ENCODE results near the gene LPIN2.

Gene LPIN2

DNA sequence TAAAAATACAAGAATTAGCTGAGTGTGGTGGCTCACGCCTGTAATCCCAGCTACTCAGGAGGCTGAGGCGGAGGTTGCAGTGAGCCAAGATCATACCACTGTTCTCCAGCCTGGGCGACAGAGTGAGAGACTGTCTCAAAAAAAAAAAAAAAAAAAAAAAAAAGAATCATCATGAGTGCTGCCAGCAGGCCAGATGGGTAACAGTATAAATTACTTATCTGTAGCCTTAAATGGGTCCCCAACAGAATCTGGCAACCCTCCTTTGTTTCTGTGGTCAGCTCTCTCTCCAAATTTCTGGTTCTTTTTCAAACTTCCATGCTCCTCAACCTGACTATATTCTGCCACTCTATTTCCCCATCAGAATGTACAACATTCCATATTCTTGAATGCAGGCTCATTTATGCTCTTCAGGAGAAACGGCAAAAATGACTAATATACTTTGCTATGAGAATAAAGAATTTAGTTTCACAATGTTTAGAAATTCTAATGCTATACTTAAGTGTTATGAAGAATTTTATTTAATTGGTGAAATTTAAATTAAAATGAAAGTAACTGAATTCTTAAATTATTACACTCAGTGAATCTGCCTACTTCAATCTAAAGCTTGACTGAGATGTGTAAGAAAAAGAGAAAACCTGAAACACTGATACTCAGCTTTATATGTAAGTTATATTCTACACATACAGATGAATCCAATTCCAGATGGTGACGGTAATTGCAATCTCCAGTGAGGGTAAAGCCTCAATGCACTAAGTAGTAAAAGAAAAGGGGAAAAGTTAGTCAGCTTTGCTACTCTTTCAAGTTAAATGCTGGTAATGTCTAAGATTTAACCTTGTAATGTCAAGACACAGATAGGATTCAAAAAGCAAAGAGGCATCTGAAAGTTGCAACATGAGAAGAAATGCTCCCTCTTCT, 24.8 kb downstream of the LPIN2 start:
- DNase-seq (ENCODE audit: low read depth in 2 of 2), result peak; percentile 75 to 89
- TF ChIP-seq, protein P1, sequence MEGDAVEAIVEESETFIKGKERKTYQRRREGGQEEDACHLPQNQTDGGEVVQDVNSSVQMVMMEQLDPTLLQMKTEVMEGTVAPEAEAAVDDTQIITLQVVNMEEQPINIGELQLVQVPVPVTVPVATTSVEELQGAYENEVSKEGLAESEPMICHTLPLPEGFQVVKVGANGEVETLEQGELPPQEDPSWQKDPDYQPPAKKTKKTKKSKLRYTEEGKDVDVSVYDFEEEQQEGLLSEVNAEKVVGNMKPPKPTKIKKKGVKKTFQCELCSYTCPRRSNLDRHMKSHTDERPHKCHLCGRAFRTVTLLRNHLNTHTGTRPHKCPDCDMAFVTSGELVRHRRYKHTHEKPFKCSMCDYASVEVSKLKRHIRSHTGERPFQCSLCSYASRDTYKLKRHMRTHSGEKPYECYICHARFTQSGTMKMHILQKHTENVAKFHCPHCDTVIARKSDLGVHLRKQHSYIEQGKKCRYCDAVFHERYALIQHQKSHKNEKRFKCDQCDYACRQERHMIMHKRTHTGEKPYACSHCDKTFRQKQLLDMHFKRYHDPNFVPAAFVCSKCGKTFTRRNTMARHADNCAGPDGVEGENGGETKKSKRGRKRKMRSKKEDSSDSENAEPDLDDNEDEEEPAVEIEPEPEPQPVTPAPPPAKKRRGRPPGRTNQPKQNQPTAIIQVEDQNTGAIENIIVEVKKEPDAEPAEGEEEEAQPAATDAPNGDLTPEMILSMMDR (IDR thresholded peaks at IDR 0.05; ENCODE audit: low read depth, low read length), result no peak
- no peak overlapping the region for H3K4me3 ChIP-seq (replicated peaks in 1 of 2; ENCODE audit: low read depth in 2 of 2, low read length in 2 of 2)

DNA sequence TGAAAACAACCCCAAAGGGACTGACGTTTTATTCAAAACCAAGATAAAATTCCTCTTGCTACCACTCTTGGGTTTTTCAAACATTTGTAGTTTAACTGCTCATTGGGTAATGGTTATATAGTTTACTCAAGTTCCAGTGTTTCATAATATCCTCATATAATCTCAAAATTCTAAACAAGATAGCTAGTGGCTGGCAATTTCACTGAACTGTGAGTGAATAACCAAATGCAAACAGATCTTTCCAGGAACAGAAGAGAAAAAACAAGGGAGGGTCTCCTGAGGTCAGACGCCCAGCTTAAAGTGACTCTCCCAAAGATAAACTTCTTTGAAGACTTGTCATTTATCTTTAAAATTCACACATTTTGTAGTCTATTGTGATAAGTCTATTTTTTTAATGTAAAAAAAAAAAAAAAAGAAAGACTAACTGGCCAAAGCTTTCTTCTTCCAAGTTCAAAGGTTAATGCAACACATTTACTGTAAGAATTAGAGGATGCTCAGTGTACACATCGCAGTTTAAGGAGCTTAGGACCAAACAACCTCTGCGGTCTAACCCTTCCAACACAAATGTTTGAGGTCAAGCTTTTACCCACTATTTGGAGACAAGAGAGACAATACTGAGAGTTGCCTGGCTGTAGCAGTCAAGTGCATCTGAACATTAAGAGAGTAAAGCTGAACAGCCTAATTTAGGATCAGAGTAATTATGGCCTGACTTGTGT, 26.6 kb downstream of the LPIN2 start:
- peak in 1 of 2 donors; percentile 39 for DNase-seq (ENCODE audit: low read depth in 2 of 2)
- H3K4me3 ChIP-seq (replicated peaks in 1 of 2; ENCODE audit: low read depth in 2 of 2, low read length in 2 of 2), result no peak overlapping the region
- TF ChIP-seq, protein P1 (IDR thresholded peaks at IDR 0.05; ENCODE audit: low read depth, low read length), result no peak

DNA sequence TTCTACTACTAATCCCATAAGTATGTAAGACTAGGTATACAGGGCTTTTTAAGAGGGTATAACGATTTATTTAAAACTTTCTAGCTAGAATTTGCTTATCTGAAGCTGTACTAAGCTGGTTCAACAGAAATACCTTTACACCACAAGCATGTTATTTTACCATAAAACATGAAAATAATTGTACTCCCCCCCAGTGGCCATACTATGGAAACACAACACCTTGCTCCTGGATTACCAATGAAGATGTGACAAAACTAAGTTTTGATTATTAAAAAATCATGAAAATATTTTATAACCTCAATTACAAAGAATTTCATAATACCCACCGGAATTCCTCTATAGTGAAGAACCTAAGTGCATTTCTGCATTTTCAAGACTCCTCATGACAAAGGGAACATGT, 27.3 kb downstream of the LPIN2 start:
- DNase-seq (ENCODE audit: low read depth in 2 of 2), result peak; percentile 59 to 69
- TF ChIP-seq, protein P1 (IDR thresholded peaks at IDR 0.05; ENCODE audit: low read depth, low read length), result peak; percentile 50
- no peak overlapping the region for H3K4me3 ChIP-seq (replicated peaks in 1 of 2; ENCODE audit: low read depth in 2 of 2, low read length in 2 of 2)

DNA sequence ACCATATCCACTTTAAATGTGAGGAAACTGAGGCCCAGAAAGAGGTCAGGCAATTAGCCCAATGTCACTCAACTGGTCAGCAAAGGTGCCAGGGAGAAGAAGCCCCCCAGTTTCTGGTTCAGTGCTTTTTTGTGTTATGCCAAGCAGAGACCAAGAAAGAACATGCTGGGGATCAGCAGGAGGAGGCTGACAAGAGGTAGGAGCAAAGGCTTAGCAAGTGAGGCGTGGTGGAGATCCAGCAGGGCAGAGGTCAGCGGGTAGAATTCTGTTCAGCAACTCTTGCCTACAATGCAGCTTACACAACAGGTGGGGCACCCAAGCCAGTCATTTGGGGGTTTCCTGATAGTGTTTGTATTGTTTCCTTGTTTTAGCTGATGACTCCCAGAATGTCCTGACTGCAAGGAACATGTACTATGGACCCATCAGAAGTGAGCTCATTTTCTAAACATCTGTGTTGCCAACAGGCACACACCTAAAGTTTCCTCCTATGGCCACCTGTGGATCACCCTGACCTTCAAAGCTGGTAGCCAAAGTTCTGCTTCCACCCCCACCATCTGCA, 28.2 kb downstream of the LPIN2 start:
- H3K4me3 ChIP-seq (replicated peaks in 1 of 2; ENCODE audit: low read depth in 2 of 2, low read length in 2 of 2), result no peak overlapping the region
- TF ChIP-seq, protein P1 (IDR thresholded peaks at IDR 0.05; ENCODE audit: low read depth, low read length), result no peak
- peak in 1 of 2 donors; percentile 39 for DNase-seq (ENCODE audit: low read depth in 2 of 2)

DNA sequence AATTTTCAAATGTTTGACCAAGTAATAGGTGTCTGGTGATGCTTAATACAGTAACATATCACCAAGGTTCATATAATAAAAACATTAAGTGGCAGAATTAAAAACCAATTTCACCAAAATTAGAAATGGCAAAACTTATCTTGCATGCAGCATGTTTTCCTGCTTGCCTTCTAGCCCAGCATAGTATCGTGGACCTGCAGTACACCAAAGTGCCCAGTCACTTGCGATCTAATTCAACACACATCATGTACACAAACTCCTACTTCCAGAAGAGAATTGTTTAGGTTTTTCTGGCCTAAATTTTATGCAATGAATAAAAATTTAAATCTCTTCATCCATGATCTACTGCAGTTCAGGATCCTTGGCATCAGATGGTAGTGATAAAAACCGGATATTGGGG, 28.9 kb downstream of the LPIN2 start:
- DNase-seq (ENCODE audit: low read depth in 2 of 2), result no peak
- no peak overlapping the region for H3K4me3 ChIP-seq (replicated peaks in 1 of 2; ENCODE audit: low read depth in 2 of 2, low read length in 2 of 2)

DNA sequence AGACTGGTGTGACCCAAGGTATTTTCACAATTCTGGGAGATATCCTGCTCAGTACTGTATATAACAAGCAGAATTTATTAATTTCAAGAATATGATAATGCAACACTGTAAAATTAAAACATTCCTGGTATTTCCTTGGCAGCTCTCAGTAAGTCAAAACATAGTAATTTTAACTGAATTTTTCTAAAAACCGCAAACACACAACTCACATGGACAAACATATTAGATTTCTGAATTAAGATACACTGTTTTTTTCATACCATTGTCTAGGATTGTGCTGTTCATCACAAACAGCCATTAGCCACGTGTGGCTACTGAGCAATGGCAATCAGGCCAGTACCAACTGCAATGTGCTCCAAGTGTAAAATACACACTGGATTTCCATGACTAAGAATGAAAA, 29.6 kb downstream of the LPIN2 start:
- H3K4me3 ChIP-seq (replicated peaks in 1 of 2; ENCODE audit: low read depth in 2 of 2, low read length in 2 of 2), result no peak overlapping the region
- TF ChIP-seq, protein P1 (IDR thresholded peaks at IDR 0.05; ENCODE audit: low read depth, low read length), result no peak
- no peak for DNase-seq (ENCODE audit: low read depth in 2 of 2)

More for the DNA sequence above, 28.9 kb downstream of the LPIN2 start:
- TF ChIP-seq, protein P1 (IDR thresholded peaks at IDR 0.05; ENCODE audit: low read depth, low read length), result no peak

Measured in cardiac fibroblast (primary cell).